Naive thymus-derived CD8-positive, alpha-beta T cell (primary cell): ENCODE measurements around the gene HDAC10. TPM values are rescaled to one million over a fixed set of nuclear protein-coding genes. Genes with fewer than 3 reads are reported as not detected.
A peak's percentile ranks its signal among the peaks of the same experiment; 100 is the strongest.
"Not testable (repeated sequence)": the region's sequence is repeated elsewhere in the genome, so short reads cannot be mapped to it uniquely, and the experiment has no call there.

Source experiments
- ATAC-seq, 2 donors: fragments of 150-1000 bp; cut with Tn5 transposase in 1 of 2; sonication (Bioruptor Pico), chemical (Tn5 transposase) in 1 of 2; 1 replicate in 1 of 2; 2 replicates in 1 of 2; pipeline ENCODE4 v1.10.0; 2021; ENCODE audit warnings: mild to moderate bottlenecking in 2 of 2, moderate library complexity in 2 of 2
- POLR2A ChIA-PET: fragments of 350-600 bp; sonication (Branson Sonifier 250); formaldehyde crosslinking; loops from one replicate; lab custom pipeline; 2021; ENCODE audit warnings: antibody characterized with exemption; lab: Charles Lee
- DNase-seq, 10 donors: peaks; one replicate each; pipeline versions ENCODE4 v3.0.0 to v3.0.0-alpha.2; 2020 to 2022
- H3K27ac Mint-ChIP-seq, 10 donors: one replicate each; pipeline ENCODE4 v1.8.0; 2020 to 2022; ENCODE audit warnings: mild to moderate bottlenecking in 10 of 10, mixed read lengths in 10 of 10, moderate library complexity in 4 of 10, inconsistent platforms in 1 of 10
- H3K27me3 Mint-ChIP-seq, 5 donors: one replicate each; pipeline ENCODE4 v1.8.0; 2021 to 2022; ENCODE audit warnings: mixed read lengths in 5 of 5
- H3K36me3 Mint-ChIP-seq, 3 donors: one replicate each; pipeline ENCODE4 v1.8.0; 2020 to 2022; ENCODE audit warnings: mixed read lengths in 3 of 3, mild to moderate bottlenecking in 2 of 3, inconsistent platforms in 1 of 3
- H3K4me1 Mint-ChIP-seq, 4 donors: one replicate each; pipeline ENCODE4 v1.8.0; 2021 to 2022; ENCODE audit warnings: mixed read lengths in 4 of 4
- H3K4me3 Mint-ChIP-seq, 10 donors: one replicate each; pipeline ENCODE4 v1.8.0; 2020 to 2022; ENCODE audit warnings: mild to moderate bottlenecking in 10 of 10, mixed read lengths in 10 of 10, moderate library complexity in 6 of 10, inconsistent platforms in 1 of 10
- H3K9me3 Mint-ChIP-seq, 9 donors: one replicate each; pipeline ENCODE4 v1.8.0; 2020 to 2022; ENCODE audit warnings: mixed read lengths in 9 of 9, mild to moderate bottlenecking in 3 of 9, inconsistent platforms in 1 of 9, moderate library complexity in 1 of 9
- polyA plus RNA-seq, 3 donors: library from polyadenylated mRNA; unstranded; fragments of 300-500 nt; fragmentation: Illumina TruSeq; gene quantifications; one replicate each; pipeline ENCODE4 v1.2.3, GENCODE V29; 2021
- total RNA-seq, 8 experiments: library from RNA in 2 of 8; stranded (reverse) in 2 of 8; gene quantifications; one replicate each; pipeline ENCODE4 v1.2.3 and lab custom pipeline; 2021 to 2026

Gene HDAC10
- total and polyA plus RNA-seq, 5 experiments from 2014 or later, result 5.4 to 114 (median 7.8) TPM

- POLR2A ChIA-PET, result no interaction called here
- DNase-seq (no peak), ATAC-seq (no peak)
- Mint-ChIP-seq H3K36me3 (peaks cover 0 to 10% (median 0%) of the 10 kb centered on the region in 3 donors), H3K9me3 (no peaks in the 10 kb centered on the region), H3K27me3 (no peaks in the 10 kb centered on the region), H3K27ac (no peak overlapping the region), H3K4me1 (peaks cover 0 to 3% (median 0%) of the 10 kb centered on the region in 4 donors), H3K4me3 (no peak overlapping the region)
Measured at GRCh38 chr22:50281384-50281760, 30.3 kb upstream of the HDAC10 start.

- POLR2A ChIA-PET, result no interaction called here
Measured at GRCh38 chr22:50280708-50281383, 29.8 kb upstream of the HDAC10 start.

GRCh38 chr22:50280022-50280707 is 29.1 kb upstream of the HDAC10 start:
- H3K27ac Mint-ChIP-seq, result no peak overlapping the region
- POLR2A ChIA-PET, result no interaction called here
- peaks cover 0 to 6% (median 0%) of the 10 kb centered on the region in 4 donors for H3K4me1 Mint-ChIP-seq
- peaks cover 0 to 10% (median 0%) of the 10 kb centered on the region in 3 donors for H3K36me3 Mint-ChIP-seq
- ATAC-seq (no peak), DNase-seq (no peak)
- H3K9me3 Mint-ChIP-seq, result no peaks in the 10 kb centered on the region
- H3K4me3 Mint-ChIP-seq, result no peak overlapping the region
- no peaks in the 10 kb centered on the region for H3K27me3 Mint-ChIP-seq

More at GRCh38 chr22:50280708-50281383, 29.8 kb upstream of the HDAC10 start:
- ATAC-seq, result no peak
- H3K27ac Mint-ChIP-seq, result no peak overlapping the region
- no peak for DNase-seq
- H3K36me3 Mint-ChIP-seq, result peaks cover 0 to 10% (median 0%) of the 10 kb centered on the region in 3 donors
- H3K4me3 Mint-ChIP-seq, result no peak overlapping the region
- H3K27me3 Mint-ChIP-seq, result no peaks in the 10 kb centered on the region
- peaks cover 0 to 5% (median 0%) of the 10 kb centered on the region in 4 donors for H3K4me1 Mint-ChIP-seq
- no peaks in the 10 kb centered on the region for H3K9me3 Mint-ChIP-seq

GRCh38 chr22:50278956-50279619 is 28.0 kb upstream of the HDAC10 start:
- no peak overlapping the region for H3K27ac Mint-ChIP-seq
- DNase-seq (no peak), ATAC-seq (no peak)
- no peaks in the 10 kb centered on the region for H3K9me3 Mint-ChIP-seq
- H3K4me3 Mint-ChIP-seq, result no peak overlapping the region
- H3K4me1 Mint-ChIP-seq, result peaks cover 0 to 8% (median 3%) of the 10 kb centered on the region in 4 donors
- peaks cover 0 to 9% (median 0%) of the 10 kb centered on the region in 3 donors for H3K36me3 Mint-ChIP-seq
- H3K27me3 Mint-ChIP-seq, result no peaks in the 10 kb centered on the region
- POLR2A ChIA-PET, result interaction anchor here (0.9 kb wide), 1 partner anchor 22 kb away, joined by 3 read pairs; no protein-coding TSS in a partner anchor

- POLR2A ChIA-PET, result interaction anchor here (0.9 kb wide), 1 partner anchor 23 kb away, joined by 3 read pairs; no protein-coding TSS in a partner anchor
- ATAC-seq (no peak), DNase-seq (no peak)
- no peak overlapping the region for H3K4me3 Mint-ChIP-seq
- peaks cover 0 to 8% (median 0%) of the 10 kb centered on the region in 3 donors for H3K36me3 Mint-ChIP-seq
- no peak overlapping the region for H3K27ac Mint-ChIP-seq
- H3K9me3 Mint-ChIP-seq, result no peaks in the 10 kb centered on the region
- H3K27me3 Mint-ChIP-seq, result peaks cover 0 to 1% (median 0%) of the 10 kb centered on the region in 5 donors
- peaks cover 5 to 13% (median 6%) of the 10 kb centered on the region in 4 donors for H3K4me1 Mint-ChIP-seq
Measured at GRCh38 chr22:50278461-50278860, 27.4 kb upstream of the HDAC10 start.

GRCh38 chr22:50277761-50278160 is 26.7 kb upstream of the HDAC10 start:
- peaks cover 0 to 3% (median 0%) of the 10 kb centered on the region in 5 donors for H3K27me3 Mint-ChIP-seq

GRCh38 chr22:50276143-50276542 is 25.1 kb upstream of the HDAC10 start:
- H3K9me3 Mint-ChIP-seq, result no peaks in the 10 kb centered on the region
- ATAC-seq (peak; percentile 78 to 86), DNase-seq (peak in 6 of 10 donors; percentile 33 to 75 (median 48))
- H3K4me1 Mint-ChIP-seq, result peaks cover 5 to 14% (median 8%) of the 10 kb centered on the region in 4 donors
- peaks cover 0 to 6% (median 0%) of the 10 kb centered on the region in 3 donors for H3K36me3 Mint-ChIP-seq
- no peak overlapping the region for H3K4me3 Mint-ChIP-seq
- H3K27ac Mint-ChIP-seq, result no peak overlapping the region
- peaks cover 0 to 4% (median 0%) of the 10 kb centered on the region in 5 donors for H3K27me3 Mint-ChIP-seq
- POLR2A ChIA-PET, result interaction anchor here (0.8 to 1.3 kb wide), 5 partner anchors 32 to 66 kb away, joined by 3 to 6 read pairs (median 4); partner anchors contain the start of gene DENND6B

More at GRCh38 chr22:50277761-50278160, 26.7 kb upstream of the HDAC10 start:
- Mint-ChIP-seq H3K9me3 (no peaks in the 10 kb centered on the region), H3K27ac (no peak overlapping the region), H3K36me3 (peaks cover 0 to 6% (median 0%) of the 10 kb centered on the region in 3 donors), H3K4me1 (peaks cover 5 to 13% (median 7%) of the 10 kb centered on the region in 4 donors), H3K4me3 (no peak overlapping the region)
- DNase-seq (no peak), ATAC-seq (no peak)
- POLR2A ChIA-PET, result no interaction called here

- peaks cover 0 to 4% (median 0%) of the 10 kb centered on the region in 5 donors for H3K27me3 Mint-ChIP-seq
- POLR2A ChIA-PET, result interaction anchor here (0.6 to 1.3 kb wide), 4 partner anchors 32 to 161 kb away, joined by 3 to 6 read pairs (median 4); partner anchors contain the start of gene DENND6B
- no peak for ATAC-seq
- H3K4me1 Mint-ChIP-seq, result peaks cover 5 to 18% (median 13%) of the 10 kb centered on the region in 4 donors
- H3K4me3 Mint-ChIP-seq, result no peak overlapping the region
- H3K9me3 Mint-ChIP-seq, result no peaks in the 10 kb centered on the region
- peak overlapping the region in 3 of 10 donors; percentile 15 to 75 (median 75) for H3K27ac Mint-ChIP-seq
- DNase-seq, result no peak
- H3K36me3 Mint-ChIP-seq, result no peaks in the 10 kb centered on the region
Measured at GRCh38 chr22:50275181-50276055, 24.4 kb upstream of the HDAC10 start.

GRCh38 chr22:50274771-50275170 is 23.7 kb upstream of the HDAC10 start:
- POLR2A ChIA-PET, result no interaction called here

GRCh38 chr22:50274311-50274710 is 23.2 kb upstream of the HDAC10 start:
- no peak overlapping the region for H3K4me3 Mint-ChIP-seq
- POLR2A ChIA-PET, result interaction anchor here (1.3 kb wide), 1 partner anchor 23 kb away, joined by 3 read pairs; the partner anchor contains the start of gene HDAC10
- H3K9me3 Mint-ChIP-seq, result no peaks in the 10 kb centered on the region
- H3K27me3 Mint-ChIP-seq, result peaks cover 0 to 4% (median 0%) of the 10 kb centered on the region in 5 donors
- ATAC-seq (no peak), DNase-seq (peak in 4 of 10 donors; percentile 41 to 53 (median 48))
- no peaks in the 10 kb centered on the region for H3K36me3 Mint-ChIP-seq
- peaks cover 5 to 18% (median 13%) of the 10 kb centered on the region in 4 donors for H3K4me1 Mint-ChIP-seq
- H3K27ac Mint-ChIP-seq, result peak overlapping the region in 1 of 10 donors; percentile 53

More at GRCh38 chr22:50274771-50275170, 23.7 kb upstream of the HDAC10 start:
- DNase-seq (no peak), ATAC-seq (no peak)
- peaks cover 0 to 4% (median 0%) of the 10 kb centered on the region in 5 donors for H3K27me3 Mint-ChIP-seq
- H3K27ac Mint-ChIP-seq, result peak overlapping the region in 1 of 10 donors; percentile 75
- H3K4me1 Mint-ChIP-seq, result peaks cover 5 to 18% (median 13%) of the 10 kb centered on the region in 4 donors
- H3K9me3 Mint-ChIP-seq, result no peaks in the 10 kb centered on the region
- H3K4me3 Mint-ChIP-seq, result no peak overlapping the region
- no peaks in the 10 kb centered on the region for H3K36me3 Mint-ChIP-seq

GRCh38 chr22:50273781-50274180 is 22.7 kb upstream of the HDAC10 start:
- POLR2A ChIA-PET, result interaction anchor here (0.6 to 1.3 kb wide), 3 partner anchors 23 to 68 kb away, joined by 3 to 5 read pairs (median 5); partner anchors contain the start of gene HDAC10
- H3K27me3 Mint-ChIP-seq, H3K36me3 Mint-ChIP-seq, H3K4me3 Mint-ChIP-seq, H3K9me3 Mint-ChIP-seq, DNase-seq, ATAC-seq: not testable (repeated sequence)
- Mint-ChIP-seq H3K27ac (peak overlapping the region in 1 of 10 donors; percentile 53), H3K4me1 (peaks cover 5 to 18% (median 13%) of the 10 kb centered on the region in 4 donors)
